T-helper 2 cell treated with Interferon-gamma antibody and Interleukin-4, amounts not matched to agents 100 ng/mL and 5 ng/mL, for 36 hours (primary cell): ENCODE results near the gene TBX19. TPM values are rescaled to one million over a fixed set of nuclear protein-coding genes. Genes with fewer than 3 reads are reported as not detected.

Experiments used
- intact Hi-C: fragments of 100-400 bp; cut with micrococcal nuclease; formaldehyde crosslinking; loops from one replicate; pipeline ENCODE4 v1.15.1; 2023
- total RNA-seq: library from RNA; stranded (reverse); gene quantifications from 2 replicates; pipeline ENCODE4 v1.2.3, GENCODE V29; 2022

The TBX19 gene
- 2.5 and 2.8 TPM in 2 replicates for total RNA-seq

- intact Hi-C loops: no loop called here
Measured at GRCh38 chr1:168280296-168280927, at the start of gene TBX19. TBX19 (plus strand) TSS chr1:168280877; CDS start chr1:168281091, 214 bp downstream.

DNA sequence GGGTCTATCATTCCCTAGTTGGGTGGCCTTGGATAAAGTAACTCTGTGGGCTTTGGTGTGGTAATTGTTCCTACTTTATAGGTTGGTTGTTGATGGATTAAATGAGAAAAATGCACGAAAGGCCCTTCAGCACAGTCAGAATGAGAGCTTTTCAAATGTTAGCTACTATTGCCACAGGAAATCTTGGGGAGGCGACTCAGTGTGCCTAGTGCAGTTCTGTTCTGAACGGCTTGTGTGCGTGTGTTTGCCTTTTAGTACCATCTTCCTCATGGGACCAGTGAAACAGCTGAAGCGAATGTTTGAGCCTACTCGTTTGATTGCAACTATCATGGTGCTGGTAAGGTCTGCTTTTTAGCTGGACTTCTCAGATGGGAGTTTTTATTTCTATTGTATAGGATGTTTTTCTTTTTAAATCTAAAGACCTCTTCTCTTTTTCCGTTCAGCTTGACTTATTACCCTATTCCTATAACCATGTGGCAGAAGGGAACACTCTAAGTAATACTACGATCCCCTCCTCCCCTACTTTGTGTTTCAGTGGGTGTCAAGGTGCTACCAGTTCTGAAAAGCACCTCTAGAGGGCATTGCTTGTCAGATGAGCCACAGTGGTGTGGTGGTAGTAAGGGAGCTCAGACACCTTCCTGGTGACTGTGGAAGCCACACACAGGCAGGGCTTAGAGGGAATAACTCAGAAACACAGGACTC lies 45.7 kb upstream of the TBX19 start:
- intact Hi-C loops: loop anchor here (1.0 to 2.0 kb wide), 5 partner anchors 9 to 204 kb away; partner anchors contain the start of gene SFT2D2

GRCh38 chr1:168235548-168235885 lies 45.2 kb upstream of the TBX19 start:
- intact Hi-C loops: loop anchor here (1.0 to 2.0 kb wide), 5 partner anchors 9 to 204 kb away; partner anchors contain the start of gene SFT2D2

- intact Hi-C loops: loop anchor here (1.0 to 2.0 kb wide), 5 partner anchors 10 to 203 kb away; partner anchors contain the start of gene SFT2D2
Measured at GRCh38 chr1:168235937-168236336, 44.7 kb upstream of the TBX19 start.

DNA sequence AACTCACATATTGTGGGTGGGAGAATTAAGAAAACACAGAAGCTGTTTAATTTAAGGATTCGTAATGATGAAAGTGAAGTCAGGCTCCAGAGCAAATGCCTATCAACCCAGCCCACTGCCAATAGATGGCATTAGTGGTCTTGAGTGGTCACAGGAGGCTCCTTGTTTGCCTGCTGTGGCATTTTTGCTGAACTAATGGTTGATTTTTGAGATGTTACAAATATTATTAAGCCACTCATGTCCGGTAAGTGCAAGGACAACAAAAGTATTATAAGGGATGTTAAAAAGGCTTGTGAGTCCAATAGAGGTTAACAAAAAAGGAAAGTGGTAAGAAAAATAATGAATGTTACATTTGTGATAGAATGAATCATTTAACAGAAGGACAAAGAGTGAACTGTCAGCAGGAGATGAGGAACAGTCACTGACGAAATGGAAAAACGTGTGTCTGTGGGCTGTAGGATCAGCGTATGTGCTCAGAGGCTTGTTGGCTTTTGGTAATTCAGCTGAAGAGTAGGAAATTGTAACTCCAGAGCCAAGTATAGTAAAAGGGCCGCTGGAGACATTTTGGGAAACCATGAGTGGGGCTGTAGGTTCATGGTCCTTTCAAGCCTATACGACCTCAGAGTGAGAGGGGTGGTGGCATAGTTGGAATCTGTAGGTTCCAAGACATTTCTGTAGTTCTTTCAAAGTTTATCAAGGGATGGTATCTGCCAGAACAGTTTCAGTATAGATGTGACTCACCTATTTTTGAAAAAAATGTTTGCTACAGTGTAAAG lies 43.7 kb upstream of the TBX19 start:
- intact Hi-C loops: no loop called here

DNA sequence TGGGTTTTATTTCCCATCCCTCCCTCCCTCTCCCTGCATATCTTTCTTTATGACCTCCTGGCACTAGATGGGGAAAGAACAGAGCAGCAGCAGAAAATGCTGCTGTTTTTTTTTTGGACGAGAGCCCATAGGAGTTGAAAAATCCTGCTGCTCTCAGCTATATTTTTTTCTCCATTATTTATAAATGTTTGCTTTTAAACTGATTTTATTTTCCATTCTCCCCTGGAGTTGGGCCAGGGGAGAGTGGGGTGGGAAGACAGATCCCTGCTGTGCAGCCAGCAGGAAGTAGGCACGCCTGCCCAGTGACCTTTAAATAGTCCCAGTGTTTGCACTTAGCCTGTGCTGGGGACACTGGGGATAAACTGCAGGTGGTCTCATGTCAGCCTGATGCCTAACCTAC lies 37.5 kb upstream of the TBX19 start:
- intact Hi-C loops: no loop called here

DNA sequence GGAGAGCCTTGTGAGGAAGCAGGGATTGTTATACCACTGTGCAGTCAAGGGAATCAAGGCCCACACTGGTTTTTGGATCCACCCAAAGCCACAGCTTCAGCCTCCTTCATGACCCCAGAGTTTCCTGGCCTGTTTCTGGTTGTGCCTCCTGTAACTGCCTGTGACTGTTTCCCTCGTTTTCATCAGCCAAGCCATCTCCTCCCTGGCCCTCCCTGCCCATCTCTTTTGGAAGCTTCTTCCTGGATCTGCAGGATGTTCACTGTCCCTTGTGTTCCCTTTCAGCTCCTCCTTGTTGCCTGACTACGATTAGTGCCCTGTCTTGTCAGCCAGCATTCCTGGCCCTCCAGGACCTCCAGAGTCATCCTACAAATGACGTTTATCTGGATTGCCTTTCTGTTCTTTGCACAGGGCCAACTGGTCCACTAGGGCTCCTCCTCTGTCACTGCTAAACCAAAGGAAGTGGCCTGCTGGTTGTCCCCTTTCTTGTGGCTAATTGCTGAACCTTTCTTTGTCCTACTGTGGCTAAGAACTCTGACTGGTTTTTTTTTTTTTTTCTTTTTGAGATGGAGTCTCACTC lies 37.0 kb upstream of the TBX19 start:
- intact Hi-C loops: no loop called here

GRCh38 chr1:168245042-168245441 lies 35.6 kb upstream of the TBX19 start:
- intact Hi-C loops: no loop called here

DNA sequence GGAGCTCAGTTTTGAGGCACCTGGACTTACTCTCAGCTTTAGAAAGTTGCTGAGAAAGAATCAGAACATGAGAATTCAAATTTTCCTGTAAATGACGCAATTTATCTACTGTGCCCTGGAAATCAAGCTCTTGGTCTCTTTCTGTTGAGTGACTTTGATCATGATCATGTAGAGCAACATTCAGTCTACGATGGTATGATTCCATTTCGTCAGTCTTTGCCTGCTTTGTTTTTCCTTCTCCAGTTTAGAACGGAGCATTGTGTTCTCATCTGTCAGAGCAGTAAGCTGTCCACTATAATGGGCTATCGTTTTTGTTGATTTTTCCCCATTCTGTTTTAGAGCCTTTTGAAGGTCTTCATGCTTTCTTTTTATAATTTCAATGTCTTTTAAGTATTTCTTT lies 34.2 kb upstream of the TBX19 start:
- intact Hi-C loops: no loop called here

DNA sequence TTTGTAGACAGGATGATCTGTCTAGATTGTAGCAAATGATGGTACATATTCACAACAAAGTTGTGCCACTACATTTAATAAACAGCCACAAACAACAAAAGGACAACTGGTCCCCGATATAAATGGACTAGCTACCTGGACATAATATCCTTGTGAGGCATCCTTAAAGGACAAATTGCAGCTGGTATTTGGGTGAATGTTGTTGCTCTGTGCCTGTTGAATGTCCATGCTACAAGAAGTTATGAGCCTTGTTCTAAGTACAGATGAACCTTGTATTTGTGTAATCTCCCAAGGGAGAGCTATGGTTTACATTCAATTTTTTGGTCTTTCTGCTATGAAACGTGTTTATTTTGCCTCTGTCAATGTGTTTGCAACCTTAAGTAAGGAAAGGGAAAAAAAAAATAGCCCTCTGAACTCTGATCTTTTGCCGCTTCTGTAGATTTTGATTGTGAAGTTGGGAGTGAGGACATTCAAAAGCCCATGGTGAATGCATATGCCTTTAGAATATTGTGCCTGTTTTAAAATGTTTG lies 28.4 kb upstream of the TBX19 start:
- intact Hi-C loops: no loop called here

- intact Hi-C loops: no loop called here
Measured at GRCh38 chr1:168256164-168256563, 24.5 kb upstream of the TBX19 start.

GRCh38 chr1:168257397-168257796 lies 23.3 kb upstream of the TBX19 start:
- intact Hi-C loops: no loop called here

- intact Hi-C loops: no loop called here
Measured at GRCh38 chr1:168259567-168259966, 21.1 kb upstream of the TBX19 start.

GRCh38 chr1:168260393-168260792 lies 20.3 kb upstream of the TBX19 start:
- intact Hi-C loops: no loop called here

DNA sequence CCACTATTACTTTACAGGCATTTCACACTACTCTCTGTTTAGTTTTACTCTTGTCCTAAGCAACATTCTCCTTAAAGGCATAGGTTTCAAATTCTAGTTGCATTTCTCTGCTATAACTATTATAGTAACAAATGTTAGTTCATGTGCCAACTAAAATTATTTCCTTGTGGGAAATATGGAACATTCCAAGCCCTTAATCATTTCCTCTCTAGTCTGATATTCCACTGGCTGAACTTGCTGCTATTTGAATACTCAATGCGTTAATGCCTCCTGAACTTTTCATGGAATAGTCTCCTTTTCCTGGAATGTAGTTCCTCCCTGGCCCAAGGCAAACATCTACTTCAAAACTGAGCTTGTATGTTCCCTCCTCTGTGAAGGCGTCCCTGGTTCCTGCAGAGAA lies 19.3 kb upstream of the TBX19 start:
- intact Hi-C loops: no loop called here

- intact Hi-C loops: no loop called here
Measured at GRCh38 chr1:168263130-168263529, 17.5 kb upstream of the TBX19 start.

- intact Hi-C loops: no loop called here
Measured at GRCh38 chr1:168264296-168264695, 16.4 kb upstream of the TBX19 start.

- intact Hi-C loops: no loop called here
Measured at GRCh38 chr1:168265596-168265995, 15.1 kb upstream of the TBX19 start.

DNA sequence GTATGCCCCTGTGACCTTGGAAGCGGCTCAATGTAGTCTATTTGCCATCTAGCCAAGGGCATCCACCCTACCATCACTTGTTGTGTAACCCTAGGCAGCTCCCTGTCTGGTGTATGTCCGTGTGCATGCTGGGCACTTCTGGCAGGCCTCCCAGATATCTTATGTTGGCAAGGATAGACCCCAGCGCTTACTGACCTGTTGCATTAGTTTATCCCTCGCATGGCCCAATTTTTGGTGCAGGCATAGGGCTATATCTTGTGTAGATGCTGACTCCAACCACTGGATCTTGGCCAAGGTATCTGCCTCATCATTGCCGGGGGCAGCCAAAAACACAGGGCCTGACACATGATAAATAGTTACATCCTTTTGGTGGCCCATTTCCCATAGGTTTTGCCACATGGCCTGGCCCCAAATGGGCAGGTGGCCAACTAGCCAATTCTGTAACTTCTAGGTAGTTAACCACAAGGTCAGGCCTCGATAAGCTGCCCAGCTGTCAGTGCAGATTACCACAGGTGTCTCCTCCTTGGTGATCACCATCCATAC lies 14.0 kb upstream of the TBX19 start:
- intact Hi-C loops: no loop called here

GRCh38 chr1:168271636-168272035 lies 9.0 kb upstream of the TBX19 start:
- intact Hi-C loops: no loop called here

GRCh38 chr1:168273575-168273974 lies 7.1 kb upstream of the TBX19 start:
- intact Hi-C loops: no loop called here
